COLO668 (cell line): ENCODE data around the gene MMD2.

Experiments
- DNase-seq: peaks from one replicate; lab custom pipeline; 2025; ENCODE audit not compliant: unreplicated experiment; lab: John Stamatoyannopoulos, UW

The MMD2 gene

DNA sequence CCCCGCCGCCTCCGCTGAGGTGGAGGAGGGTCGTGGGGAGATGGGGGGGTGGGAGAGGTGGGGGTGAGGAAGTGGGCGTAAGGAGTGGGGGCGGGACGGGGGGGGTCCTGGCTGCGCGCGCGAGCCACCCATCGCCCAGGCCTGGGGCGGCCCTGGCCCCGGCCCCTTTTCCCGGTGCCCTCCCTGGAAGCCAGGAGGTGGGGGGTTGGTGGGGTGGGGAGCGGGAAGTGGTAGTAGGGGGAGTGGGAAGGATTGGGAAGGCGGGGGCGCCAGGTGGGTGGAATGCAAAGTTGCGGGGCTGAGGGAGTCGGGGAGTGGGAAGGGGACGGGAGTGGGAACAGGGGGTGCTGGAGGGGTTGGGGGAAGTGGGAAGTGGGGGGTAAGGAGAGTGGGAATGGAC is 319 bp upstream of the MMD2 start:
- DNase-seq: no peak

GRCh38 chr7:4957847-4958476 is 1.0 kb downstream of the MMD2 start:
- no peak for DNase-seq

GRCh38 chr7:4951903-4952636 is 6.9 kb downstream of the MMD2 start:
- no peak for DNase-seq

DNA sequence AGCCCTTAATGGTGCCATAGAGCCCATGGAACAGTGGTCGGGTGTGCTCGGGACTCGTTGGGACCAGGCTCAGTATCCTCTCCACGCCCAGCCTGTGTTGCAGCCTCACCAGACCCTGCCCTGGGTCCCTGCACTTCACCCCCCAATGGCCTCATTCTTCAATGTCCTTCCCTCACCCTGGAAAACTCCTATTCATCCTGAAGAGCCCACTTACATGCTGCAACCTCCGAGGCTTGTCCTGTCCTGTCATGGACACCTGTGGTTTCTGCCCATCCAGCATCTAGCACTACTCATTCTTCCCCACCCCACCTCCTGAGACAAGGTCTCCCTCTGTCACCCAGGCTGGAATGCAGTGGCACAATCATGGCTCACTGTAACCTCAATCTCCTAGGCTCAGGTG is 7.7 kb downstream of the MMD2 start:
- no peak for DNase-seq

- no peak for DNase-seq
Measured at GRCh38 chr7:4948402-4948801, 10.6 kb downstream of the MMD2 start.

GRCh38 chr7:4945949-4946348 is 13.0 kb downstream of the MMD2 start:
- no peak for DNase-seq

GRCh38 chr7:4944939-4945338 is 14.0 kb downstream of the MMD2 start:
- no peak for DNase-seq

GRCh38 chr7:4943297-4943696 is 15.7 kb downstream of the MMD2 start:
- no peak for DNase-seq

- no peak for DNase-seq
Measured at GRCh38 chr7:4939971-4940728, 18.8 kb downstream of the MMD2 start.

DNA sequence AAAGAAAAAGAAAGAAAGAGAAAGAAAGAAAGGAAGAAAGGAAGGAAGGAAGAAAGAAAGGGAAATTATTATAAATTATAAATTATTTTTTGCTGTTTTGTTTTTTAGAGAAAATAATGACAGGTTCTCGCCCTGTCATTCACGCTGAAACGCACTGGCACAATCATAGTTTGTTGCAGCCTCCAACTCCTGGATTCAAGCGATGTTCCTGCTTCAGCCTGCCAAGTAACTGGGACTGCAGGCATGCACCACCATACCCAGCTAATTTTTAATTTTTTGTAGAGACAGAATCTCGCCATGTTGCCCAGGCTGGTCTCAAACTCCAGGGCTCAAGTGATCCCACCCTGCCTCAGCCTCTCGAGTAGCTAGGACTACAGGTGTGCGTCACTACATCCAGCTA is 21.6 kb downstream of the MMD2 start:
- no peak for DNase-seq

- no peak for DNase-seq
Measured at GRCh38 chr7:4934419-4935025, 24.5 kb downstream of the MMD2 start.

GRCh38 chr7:4931943-4932342 is 27.0 kb downstream of the MMD2 start:
- DNase-seq: peak; percentile 89

DNA sequence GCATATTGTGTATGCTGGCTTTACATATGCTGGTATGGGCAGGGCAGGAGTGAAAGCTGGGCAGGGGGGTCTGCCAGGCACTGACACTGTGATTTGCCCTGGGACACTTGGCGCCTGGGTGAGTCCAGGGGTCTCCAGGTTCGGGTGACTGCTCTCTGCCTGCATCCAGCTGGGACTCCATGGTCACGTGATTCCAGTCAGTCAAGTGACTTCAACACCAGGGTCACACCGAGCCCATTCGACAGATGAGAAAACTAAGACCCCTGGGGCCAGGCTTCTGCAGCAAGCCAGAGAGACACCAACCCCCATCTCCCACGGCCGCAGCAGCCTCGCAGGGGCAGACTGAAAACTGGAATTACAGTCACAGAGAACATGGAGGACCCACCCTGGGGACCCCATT is 30.0 kb downstream of the MMD2 start:
- no peak for DNase-seq

- no peak for DNase-seq
Measured at GRCh38 chr7:4928445-4928844, 30.5 kb downstream of the MMD2 start.

DNA sequence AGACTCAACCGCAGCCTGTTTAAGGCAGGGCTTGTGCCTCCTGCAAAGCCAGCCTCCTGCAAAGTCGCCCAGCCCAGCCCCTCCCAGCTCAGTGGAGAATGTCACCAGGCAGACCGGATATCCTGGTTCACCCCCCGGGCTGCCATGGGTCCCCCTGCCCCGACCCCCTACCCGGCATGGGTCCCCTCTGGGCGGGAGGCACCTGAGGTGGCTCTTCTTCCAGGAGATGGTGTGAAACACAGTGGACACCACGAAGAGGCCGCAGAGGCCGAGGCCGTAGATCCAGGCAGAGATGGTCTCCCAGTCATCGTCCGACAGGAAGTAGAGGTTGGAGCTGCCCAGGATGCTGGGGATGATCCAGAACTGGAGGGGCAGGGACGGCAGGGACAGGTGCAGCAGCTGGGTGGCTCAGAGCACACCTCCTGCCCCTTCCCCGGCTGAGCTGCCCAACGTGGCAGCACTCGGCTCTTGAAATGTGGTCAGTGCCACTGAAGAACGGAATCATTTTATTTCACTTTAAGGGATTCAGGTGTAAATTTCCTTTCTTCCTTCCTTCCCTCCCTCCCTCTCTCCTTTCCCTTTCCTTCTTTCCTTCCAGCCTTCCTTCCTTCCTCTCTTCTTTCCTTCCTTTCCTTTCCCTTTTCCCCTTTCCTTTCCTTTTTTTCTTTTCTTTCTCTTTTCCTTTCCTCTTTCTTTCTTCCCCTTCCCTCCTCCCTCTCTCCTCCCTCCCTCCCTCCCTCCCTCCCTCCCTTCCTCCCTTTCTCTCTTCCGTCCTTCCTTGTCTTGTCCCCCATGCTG is 38.8 kb downstream of the MMD2 start:
- peak; percentile 35 for DNase-seq

DNA sequence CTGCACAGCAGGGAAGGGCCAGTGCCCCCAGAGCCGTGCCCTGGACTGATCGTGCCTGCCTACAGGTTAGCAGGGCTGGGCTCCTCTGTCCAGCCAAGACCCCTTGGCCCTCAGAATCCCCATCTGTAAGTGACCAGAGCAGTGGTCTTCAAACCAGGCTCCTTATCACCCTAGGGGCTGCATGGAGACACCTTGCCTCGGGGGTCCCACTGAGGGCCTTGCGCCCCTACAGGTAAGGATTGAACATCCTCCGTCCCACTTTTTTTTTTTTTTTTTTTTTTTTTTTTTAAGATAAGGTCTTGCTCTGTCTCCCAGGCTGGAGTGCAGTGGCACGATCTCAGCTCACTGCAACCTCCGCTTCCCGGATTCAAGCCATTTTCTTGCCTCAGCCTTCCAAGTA is 42.9 kb downstream of the MMD2 start:
- no peak for DNase-seq

DNA sequence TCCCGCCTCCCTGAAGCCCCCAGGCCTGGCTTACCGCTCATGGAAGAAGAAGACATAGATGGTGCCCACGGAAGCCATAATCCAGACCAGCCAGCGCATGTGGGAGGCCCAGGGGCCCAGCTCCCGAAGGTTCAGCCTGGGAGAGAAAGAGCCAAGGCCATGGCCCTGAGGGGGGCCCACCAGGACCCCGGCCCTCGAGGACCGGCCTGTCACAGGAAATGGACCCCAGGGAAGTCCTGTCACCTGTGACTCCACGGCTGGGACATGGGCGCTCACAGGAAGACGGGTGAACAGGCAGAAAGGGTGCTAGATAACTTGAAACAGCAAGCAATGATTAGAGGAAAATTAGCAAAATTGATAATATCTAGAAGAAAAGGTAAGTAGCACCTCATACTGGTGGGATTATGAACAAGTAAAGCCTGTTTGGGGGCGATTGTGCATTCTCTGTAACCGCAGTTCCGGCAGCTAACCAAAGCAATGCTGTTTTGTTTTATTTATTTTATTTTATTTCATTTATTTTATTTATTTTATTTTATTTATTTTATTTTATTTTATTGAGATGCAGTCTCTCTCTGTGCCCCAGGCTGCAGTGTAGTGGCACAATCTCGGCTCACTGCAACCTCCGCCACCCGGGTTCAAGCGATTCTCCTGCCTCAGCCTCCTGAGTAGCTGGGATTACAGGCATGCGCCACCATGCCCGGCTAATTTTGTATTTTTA is 47.7 kb downstream of the MMD2 start:
- DNase-seq: no peak

- no peak for DNase-seq
Measured at GRCh38 chr7:4906682-4907081, 52.3 kb downstream of the MMD2 start.

GRCh38 chr7:4905171-4905570 is 53.8 kb downstream of the MMD2 start:
- no peak for DNase-seq

DNA sequence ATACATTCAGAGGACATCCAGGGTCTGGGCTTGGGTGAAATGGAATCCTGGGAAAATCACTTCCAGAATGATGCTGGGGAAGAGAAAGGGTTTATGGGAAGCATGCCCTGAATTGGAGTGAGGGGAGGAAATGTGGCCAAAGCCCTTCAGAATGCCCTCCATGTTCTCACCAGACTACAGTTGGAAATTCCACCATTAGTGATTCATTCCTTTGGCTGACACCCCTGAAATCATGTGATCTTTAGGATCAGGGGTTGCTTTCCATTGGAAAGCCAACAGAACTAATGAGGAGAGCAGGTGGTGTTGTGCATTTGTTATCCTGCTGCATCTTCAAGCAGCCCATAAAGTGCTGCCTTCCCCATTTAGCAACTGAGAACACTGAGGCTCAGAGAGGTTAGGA is 54.6 kb downstream of the MMD2 start:
- no peak for DNase-seq
